Peyer's patch (tissue), 4 donors: ENCODE data around the gene CDH19.

ENCODE experiments used
- POLR2A ChIP-seq, 2 donors: fragments of 450-650 bp; IDR thresholded peaks; one replicate each; pipeline ENCODE4 v1.5.1; 2017; ENCODE audit warnings: antibody characterized with exemption in 2 of 2, mild to moderate bottlenecking in 2 of 2, moderate library complexity in 2 of 2
- TF ChIP-seq, protein P1 (sequence below), 6 experiments: fragments of 450-650 bp in 4 of 6; fragments of 200-600 bp in 2 of 6; sonication (generic) in 1 of 6; IDR thresholded peaks; one replicate each; pipeline ENCODE4 v1.5.1; 2017 to 2019; ENCODE audit warnings: antibody characterized with exemption in 6 of 6, mild to moderate bottlenecking in 3 of 6, moderate library complexity in 1 of 6

GRCh38 chr18:66557091-66557490 lies 46.8 kb downstream of the CDH19 start:
- TF ChIP-seq, protein P1, sequence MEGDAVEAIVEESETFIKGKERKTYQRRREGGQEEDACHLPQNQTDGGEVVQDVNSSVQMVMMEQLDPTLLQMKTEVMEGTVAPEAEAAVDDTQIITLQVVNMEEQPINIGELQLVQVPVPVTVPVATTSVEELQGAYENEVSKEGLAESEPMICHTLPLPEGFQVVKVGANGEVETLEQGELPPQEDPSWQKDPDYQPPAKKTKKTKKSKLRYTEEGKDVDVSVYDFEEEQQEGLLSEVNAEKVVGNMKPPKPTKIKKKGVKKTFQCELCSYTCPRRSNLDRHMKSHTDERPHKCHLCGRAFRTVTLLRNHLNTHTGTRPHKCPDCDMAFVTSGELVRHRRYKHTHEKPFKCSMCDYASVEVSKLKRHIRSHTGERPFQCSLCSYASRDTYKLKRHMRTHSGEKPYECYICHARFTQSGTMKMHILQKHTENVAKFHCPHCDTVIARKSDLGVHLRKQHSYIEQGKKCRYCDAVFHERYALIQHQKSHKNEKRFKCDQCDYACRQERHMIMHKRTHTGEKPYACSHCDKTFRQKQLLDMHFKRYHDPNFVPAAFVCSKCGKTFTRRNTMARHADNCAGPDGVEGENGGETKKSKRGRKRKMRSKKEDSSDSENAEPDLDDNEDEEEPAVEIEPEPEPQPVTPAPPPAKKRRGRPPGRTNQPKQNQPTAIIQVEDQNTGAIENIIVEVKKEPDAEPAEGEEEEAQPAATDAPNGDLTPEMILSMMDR (IDR thresholded peaks at IDR 0.05), result no peak
- no peak for TF ChIP-seq POLR2A (IDR thresholded peaks at IDR 0.05)
